Endothelial cell of umbilical vein (primary cell): Measurements from ENCODE around the gene CCSAP.

Source experiments
- EZH2 ChIP-seq: IDR thresholded peaks from 2 replicates; pipeline ENCODE4 v1.6.1; 2012; ENCODE audit warnings: borderline replicate concordance, low read depth, mild to moderate bottlenecking, moderate library complexity, low read length, inconsistent platforms; ENCODE audit not compliant: severe bottlenecking
- GATA2 ChIP-seq: IDR thresholded peaks from 2 replicates; pipeline ENCODE4 v1.7.0; 2011; ENCODE audit warnings: low read depth, mild to moderate bottlenecking, moderate library complexity, mixed read lengths, low read length; ENCODE audit not compliant: insufficient read length, insufficient read depth
- MAX ChIP-seq: IDR thresholded peaks from 2 replicates; pipeline ENCODE4 v1.6.1; 2011; ENCODE audit not compliant: insufficient read depth, insufficient read length
- MYC ChIP-seq: IDR thresholded peaks from one replicate; pipeline ENCODE4 v1.6.1; 2011; ENCODE audit warnings: mild to moderate bottlenecking, low read depth, low read length
- POLR2A ChIP-seq: IDR thresholded peaks from 2 replicates; pipeline ENCODE4 v1.6.1; 2012; ENCODE audit warnings: low read depth, mild to moderate bottlenecking, control low read depth, low read length
- POLR2AphosphoS5 ChIP-seq: IDR thresholded peaks from 2 replicates; pipeline ENCODE4 v1.6.1; 2012; ENCODE audit warnings: low read depth, mild to moderate bottlenecking, control low read depth, low read length, moderate library complexity; ENCODE audit not compliant: insufficient read depth
- TF ChIP-seq, protein P1 (sequence below), 2 donors: IDR thresholded peaks; 1 replicate in 1 of 2; 2 replicates in 1 of 2; pipeline ENCODE4 v1.5.1; 2011; ENCODE audit warnings: low read length in 2 of 2, mild to moderate bottlenecking in 2 of 2, moderate library complexity in 2 of 2, control low read depth in 1 of 2, inconsistent platforms in 1 of 2, low read depth in 1 of 2; ENCODE audit not compliant: insufficient read depth in 1 of 2; ENCODE audit errors: extremely low read depth in 1 of 2

DNA sequence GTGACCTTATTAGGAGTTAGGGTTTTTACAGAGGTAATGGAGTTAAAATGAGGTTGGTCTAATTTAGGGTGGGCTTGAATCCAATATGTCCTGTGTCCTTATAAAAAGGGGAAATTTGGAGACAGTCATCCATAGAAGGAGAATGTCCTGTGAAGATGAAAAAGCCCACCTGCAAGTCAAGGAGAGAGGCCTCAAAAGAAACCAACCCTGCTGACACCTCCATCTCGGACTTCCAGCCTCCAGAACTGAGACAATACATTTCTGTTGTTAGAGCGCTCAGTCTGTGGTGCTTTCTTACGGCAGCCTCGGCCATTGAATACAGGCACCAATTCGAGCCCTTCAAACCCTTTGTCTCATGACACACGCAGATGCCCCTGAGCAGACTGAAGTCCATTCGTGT lies 47.3 kb upstream of the CCSAP start:
- TF ChIP-seq POLR2A = no peak
- TF ChIP-seq, protein P1, sequence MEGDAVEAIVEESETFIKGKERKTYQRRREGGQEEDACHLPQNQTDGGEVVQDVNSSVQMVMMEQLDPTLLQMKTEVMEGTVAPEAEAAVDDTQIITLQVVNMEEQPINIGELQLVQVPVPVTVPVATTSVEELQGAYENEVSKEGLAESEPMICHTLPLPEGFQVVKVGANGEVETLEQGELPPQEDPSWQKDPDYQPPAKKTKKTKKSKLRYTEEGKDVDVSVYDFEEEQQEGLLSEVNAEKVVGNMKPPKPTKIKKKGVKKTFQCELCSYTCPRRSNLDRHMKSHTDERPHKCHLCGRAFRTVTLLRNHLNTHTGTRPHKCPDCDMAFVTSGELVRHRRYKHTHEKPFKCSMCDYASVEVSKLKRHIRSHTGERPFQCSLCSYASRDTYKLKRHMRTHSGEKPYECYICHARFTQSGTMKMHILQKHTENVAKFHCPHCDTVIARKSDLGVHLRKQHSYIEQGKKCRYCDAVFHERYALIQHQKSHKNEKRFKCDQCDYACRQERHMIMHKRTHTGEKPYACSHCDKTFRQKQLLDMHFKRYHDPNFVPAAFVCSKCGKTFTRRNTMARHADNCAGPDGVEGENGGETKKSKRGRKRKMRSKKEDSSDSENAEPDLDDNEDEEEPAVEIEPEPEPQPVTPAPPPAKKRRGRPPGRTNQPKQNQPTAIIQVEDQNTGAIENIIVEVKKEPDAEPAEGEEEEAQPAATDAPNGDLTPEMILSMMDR (IDR thresholded peaks at IDR 0.05; ENCODE audit: extremely low read depth in 1 of 2, insufficient read depth in 1 of 2, low read depth in 1 of 2, low read length in 2 of 2) = no peak
- no peak for TF ChIP-seq MYC
- no peak for TF ChIP-seq MAX
- no peak for TF ChIP-seq EZH2
- TF ChIP-seq POLR2AphosphoS5 = no peak
- no peak for TF ChIP-seq GATA2
